Activated naive CD4-positive, alpha-beta T cell treated with anti-CD3 and anti-CD28 coated beads, Interleukin-2, amount 50 U/mL, for 72 hours (primary cell): ENCODE results near the gene DPP6. TPM values are rescaled to one million over a fixed set of nuclear protein-coding genes. Genes with fewer than 3 reads are reported as not detected.

Source experiments
- ATAC-seq, 2 donors: fragments of 150-1000 bp; cut with Tn5 transposase; 2 replicates each; pipeline ENCODE4 v1.10.0; 2021; ENCODE audit warnings: mild to moderate bottlenecking in 2 of 2, moderate library complexity in 2 of 2
- DNase-seq, 2 donors: peaks; one replicate each; pipeline ENCODE4 v3.0.0; 2021 to 2022; ENCODE audit warnings: low spot score in 2 of 2
- H3K27ac Mint-ChIP-seq, 2 donors: one replicate each; pipeline ENCODE4 v1.8.0; 2022; ENCODE audit warnings: mild to moderate bottlenecking in 2 of 2, mixed read lengths in 2 of 2
- H3K36me3 Mint-ChIP-seq, 2 donors: one replicate each; pipeline ENCODE4 v1.8.0; 2022; ENCODE audit warnings: mixed read lengths in 2 of 2
- H3K9me3 Mint-ChIP-seq, 2 donors: one replicate each; pipeline ENCODE4 v1.8.0; 2022; ENCODE audit warnings: mixed read lengths in 2 of 2
- total RNA-seq, 2 donors: library from RNA; stranded (reverse); gene quantifications; one replicate each; pipeline ENCODE4 v1.2.3, GENCODE V29; 2022

The DPP6 gene
- total RNA-seq, 2 donors from 2014 or later, result not detected

- Mint-ChIP-seq H3K27ac (no peak overlapping the region), H3K36me3 (peaks cover 30 to 39% of the 10 kb centered on the region in 2 donors), H3K9me3 (peaks cover 5 to 21% of the 10 kb centered on the region in 2 donors)
- DNase-seq (no peak), ATAC-seq (no peak)
Measured at GRCh38 chr7:154937837-154938236, 885.6 kb downstream of the DPP6 start.

GRCh38 chr7:154942691-154943090 lies 890.5 kb downstream of the DPP6 start:
- DNase-seq (no peak), ATAC-seq (no peak)
- Mint-ChIP-seq H3K27ac (no peak overlapping the region), H3K36me3 (peaks cover 0 to 14% of the 10 kb centered on the region in 2 donors), H3K9me3 (no peaks in the 10 kb centered on the region)
